Myocyte (in vitro differentiated cells): ENCODE data around the gene WASHC4. TPM values are rescaled to one million over a fixed set of nuclear protein-coding genes. Genes with fewer than 3 reads are reported as not detected.
A peak's percentile ranks its signal among the peaks of the same experiment; 100 is the strongest.

ENCODE experiments used
- DNase-seq: peaks from one replicate; pipeline ENCODE4 v3.0.0-alpha.2; 2012; ENCODE audit warnings: low read depth
- polyA plus RNA-seq: library from polyadenylated mRNA; unstranded; fragments of >200 nt; gene quantifications from one replicate; pipeline ENCODE4 v1.2.1, GENCODE V29; 2012; ENCODE audit warnings: missing spikeins
- total RNA-seq: library from RNA; depleted of rRNA; stranded (reverse); fragments of >200 nt; gene quantifications from 2 replicates; pipeline ENCODE4 v1.2.3, GENCODE V29; 2014

The WASHC4 gene, protein sequence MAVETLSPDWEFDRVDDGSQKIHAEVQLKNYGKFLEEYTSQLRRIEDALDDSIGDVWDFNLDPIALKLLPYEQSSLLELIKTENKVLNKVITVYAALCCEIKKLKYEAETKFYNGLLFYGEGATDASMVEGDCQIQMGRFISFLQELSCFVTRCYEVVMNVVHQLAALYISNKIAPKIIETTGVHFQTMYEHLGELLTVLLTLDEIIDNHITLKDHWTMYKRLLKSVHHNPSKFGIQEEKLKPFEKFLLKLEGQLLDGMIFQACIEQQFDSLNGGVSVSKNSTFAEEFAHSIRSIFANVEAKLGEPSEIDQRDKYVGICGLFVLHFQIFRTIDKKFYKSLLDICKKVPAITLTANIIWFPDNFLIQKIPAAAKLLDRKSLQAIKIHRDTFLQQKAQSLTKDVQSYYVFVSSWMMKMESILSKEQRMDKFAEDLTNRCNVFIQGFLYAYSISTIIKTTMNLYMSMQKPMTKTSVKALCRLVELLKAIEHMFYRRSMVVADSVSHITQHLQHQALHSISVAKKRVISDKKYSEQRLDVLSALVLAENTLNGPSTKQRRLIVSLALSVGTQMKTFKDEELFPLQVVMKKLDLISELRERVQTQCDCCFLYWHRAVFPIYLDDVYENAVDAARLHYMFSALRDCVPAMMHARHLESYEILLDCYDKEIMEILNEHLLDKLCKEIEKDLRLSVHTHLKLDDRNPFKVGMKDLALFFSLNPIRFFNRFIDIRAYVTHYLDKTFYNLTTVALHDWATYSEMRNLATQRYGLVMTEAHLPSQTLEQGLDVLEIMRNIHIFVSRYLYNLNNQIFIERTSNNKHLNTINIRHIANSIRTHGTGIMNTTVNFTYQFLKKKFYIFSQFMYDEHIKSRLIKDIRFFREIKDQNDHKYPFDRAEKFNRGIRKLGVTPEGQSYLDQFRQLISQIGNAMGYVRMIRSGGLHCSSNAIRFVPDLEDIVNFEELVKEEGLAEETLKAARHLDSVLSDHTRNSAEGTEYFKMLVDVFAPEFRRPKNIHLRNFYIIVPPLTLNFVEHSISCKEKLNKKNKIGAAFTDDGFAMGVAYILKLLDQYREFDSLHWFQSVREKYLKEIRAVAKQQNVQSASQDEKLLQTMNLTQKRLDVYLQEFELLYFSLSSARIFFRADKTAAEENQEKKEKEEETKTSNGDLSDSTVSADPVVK
- total RNA-seq: 72.0 and 75.7 TPM in 2 replicates
- 13.2 TPM for polyA plus RNA-seq

DNA sequence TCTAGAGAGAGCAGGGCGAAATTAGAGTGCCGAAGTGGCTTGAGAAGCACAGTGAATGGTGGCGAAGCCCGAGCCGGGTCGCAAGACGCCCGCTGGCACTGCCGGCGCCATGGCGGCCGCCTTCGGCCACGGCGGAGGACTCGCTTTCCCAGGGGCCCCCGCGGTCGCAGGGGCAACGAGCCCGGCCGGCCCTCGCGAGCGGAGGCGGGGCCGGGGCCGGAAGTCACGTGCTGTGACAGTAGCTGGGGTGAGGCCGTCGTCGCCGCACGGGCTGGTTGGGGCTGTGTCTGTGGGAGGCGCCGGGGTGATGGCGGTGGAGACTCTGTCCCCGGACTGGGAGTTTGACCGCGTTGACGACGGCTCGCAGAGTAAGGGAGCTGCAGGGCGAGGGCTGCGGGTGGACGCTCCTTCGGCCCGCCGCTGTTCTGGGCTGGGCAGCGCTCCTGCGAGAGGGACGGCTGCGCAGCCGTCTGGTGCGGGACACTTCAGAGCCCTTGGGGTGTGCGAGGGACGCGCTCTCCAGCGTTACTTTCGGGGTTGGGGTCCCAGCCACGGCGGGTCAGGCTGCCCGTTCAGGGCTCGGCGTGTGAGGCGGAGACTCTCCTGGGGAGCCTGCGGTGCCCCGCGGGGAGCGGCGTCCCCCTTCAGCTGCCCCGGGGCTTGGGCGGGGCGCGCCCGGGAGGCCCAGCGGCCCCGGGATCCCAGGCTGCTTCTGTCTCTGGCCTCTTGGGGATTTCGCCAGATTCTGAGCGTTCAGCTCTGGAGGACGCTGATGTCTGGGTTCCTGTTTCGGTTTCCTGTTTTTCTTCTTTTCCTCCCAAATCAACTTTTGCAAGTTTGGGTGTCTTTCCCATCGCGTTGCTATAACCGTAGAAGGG lies at the start of gene WASHC4:
WASHC4 (plus strand) TSS at position 238 of the 878 bp plus-strand sequence; CDS start at position 308, 70 bp downstream.
- DNase-seq: peak; percentile 95

DNA sequence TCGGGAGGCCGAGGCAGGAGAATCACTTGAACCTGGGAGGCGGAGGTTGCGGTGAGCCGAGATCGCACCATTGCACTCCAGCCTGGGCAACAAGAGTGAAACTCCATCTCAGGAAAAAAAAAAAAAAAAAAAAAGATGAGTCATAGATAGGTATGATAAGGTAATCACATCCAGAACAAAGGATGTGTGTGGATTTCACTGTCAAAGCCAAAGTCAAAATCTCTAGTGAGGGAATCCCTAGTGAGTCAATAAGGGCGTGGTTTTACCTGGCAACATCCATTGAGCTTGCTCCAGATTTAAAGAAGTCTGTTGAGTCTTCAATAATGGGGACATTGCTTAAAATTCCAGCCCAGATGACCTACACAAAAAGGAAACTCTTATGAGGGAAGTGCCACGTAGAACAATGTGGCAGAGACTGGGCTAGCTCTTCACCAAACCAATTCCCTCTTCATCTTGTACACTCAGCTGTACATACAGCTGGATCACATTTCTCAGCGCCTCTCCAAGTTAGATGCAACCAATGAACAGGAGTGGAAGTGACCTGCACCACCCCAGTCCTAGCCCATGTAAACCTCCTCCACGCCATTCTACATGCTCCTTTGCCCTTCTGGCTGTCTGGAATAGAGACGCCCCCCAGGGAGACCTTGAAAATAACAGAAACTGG lies 46.7 kb upstream of the WASHC4 start:
- no peak for DNase-seq

DNA sequence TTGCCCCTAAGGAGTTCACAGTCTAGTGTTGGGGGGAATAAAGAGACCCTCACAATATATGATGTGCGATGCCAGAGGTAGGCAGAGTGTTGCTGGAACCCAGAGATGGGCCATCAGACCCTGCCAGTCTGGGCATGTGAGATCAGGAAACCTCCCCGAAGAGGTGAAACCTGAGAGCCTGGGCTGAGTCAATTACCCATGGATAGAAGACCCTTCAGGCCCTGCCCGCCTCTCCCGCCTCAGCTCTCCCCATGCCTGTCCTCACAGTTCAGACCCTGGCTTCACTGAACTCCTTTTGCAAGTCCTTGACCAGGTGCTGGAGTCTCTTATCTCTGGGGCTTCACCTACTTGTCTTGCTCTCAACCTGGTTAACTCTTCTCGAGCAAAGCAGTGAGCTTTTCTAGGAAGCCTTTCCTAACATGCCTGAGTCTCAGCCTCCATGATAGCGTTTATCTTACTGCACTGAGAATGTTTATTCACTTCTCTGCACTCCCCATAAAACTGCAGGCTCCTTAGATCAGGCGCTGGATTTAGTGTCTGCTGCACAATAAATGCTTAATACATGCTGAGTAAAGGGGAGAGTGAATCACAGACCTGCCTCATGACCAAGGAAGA lies 42.9 kb upstream of the WASHC4 start:
- no peak for DNase-seq

DNA sequence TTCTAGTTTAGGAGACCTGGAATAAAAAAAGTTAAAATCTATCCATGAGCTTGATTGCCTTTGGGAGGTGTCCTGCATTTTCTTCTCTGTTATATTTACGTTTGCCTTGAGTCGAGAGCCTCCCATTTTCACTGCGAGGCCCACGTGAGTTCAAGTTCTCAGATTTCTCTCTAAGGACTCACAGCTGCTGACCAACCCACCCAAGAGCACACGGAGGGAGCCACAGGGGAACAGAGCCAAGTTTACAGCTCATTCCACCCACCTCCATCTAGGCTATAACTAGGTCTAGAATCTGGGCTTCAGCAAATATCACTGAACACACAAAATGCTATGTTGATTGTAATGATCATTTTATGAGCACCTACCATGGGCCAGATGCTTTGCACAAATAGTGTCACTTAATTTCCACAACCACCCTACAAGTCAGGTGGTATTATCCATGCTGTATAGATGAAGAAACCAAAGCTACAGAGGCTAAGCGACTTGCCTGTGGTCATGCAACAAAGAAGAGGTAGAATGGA lies 40.0 kb upstream of the WASHC4 start:
- peak; percentile 68 for DNase-seq

DNA sequence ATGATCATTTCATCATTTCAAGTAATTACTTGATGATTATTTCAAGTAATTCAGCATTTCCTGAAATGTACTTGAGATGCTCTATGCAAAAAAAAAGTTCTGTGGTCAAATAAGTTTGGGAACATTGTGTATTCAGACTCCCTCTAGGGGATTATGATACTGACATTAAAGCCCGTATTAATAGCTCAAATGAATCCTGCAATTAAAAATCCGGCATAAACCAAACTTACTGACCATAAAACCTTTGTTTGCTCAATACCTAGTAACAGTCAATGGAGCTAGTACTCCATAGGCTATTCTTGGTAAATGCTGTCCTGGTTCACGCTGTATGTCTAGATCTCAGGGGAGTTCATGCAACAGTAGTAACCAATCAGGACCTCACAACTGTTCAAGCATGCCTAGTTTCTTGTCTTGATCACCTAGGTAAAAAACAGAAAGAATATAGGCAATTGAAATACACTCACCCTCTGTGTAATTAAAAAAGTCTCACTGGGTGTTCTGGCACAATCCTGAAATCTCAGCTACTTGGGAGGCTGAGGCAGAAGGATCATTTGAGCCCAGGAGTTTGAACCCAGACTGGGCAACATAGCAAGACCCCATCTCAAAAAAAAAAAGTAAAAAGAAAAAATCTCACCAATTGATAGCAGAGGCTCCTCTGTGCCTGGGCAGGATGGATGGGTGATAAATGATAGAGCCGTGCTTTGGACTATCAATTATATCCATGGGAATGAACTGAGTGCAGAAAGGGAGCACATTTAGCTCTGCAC lies 37.4 kb upstream of the WASHC4 start:
- no peak for DNase-seq

DNA sequence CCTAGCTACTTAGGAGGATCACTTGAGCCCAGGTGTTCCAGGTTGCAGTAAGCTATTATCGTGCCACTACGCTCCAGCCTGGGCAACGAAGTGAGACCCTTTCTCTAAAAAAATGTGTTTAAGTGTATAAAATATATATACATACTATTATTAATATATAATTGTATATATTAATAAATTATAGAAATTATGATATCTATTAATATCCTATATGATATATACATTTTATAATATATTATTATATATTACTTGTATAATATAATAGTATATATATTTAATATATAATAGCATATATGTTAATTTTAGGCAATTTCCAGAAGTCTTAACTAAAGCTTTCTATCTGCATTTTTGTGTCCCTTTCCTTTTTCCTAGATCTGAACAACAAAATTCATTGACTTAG lies 35.5 kb upstream of the WASHC4 start:
- no peak for DNase-seq

DNA sequence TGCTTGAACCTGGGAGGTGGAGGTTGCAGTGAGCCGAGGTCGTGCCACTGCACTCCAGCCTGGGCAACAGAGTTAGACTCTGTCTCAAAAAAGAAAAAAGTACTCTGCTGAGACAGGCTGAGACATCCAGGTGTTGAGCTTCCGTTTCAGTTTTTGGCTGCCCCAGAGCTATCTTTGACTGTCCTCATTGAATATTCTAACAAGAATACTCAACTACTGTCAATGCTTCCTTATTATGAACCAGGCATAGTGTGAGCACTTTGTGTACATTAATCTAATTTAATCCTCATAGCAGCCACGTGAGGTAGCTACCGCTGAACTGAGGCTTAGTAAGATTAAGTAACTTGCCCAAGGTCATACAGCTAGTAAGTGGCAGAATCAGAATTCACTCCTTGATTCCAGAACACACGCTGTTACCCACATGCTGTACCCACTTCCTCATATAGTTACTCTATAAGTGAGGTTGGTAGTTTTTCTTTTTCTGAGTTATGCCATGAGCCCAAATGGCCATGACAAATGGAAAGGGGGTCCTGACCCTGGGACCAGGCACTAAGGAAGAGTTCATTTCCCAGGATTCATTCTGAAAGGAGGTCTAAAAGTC lies 34.5 kb upstream of the WASHC4 start:
- DNase-seq: no peak

DNA sequence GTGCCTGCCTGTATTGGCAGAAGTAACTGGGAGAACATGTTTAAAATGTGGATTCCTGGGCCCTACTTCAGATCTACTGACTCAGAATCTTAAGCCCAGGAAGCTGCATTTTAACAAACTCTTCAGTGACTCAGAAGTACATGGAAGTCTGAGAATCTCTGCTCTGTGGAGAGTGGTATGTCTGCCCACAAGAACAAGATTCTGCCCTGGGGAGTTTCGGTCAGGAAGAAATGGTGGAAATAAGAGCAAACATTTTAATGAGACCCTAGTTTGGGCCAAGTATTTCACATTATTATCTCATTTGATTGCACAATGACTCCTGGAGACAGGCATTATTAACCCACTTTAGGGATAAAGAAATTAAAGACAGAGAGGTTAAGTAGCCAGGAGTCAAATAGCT lies 31.4 kb upstream of the WASHC4 start:
- DNase-seq: no peak

DNA sequence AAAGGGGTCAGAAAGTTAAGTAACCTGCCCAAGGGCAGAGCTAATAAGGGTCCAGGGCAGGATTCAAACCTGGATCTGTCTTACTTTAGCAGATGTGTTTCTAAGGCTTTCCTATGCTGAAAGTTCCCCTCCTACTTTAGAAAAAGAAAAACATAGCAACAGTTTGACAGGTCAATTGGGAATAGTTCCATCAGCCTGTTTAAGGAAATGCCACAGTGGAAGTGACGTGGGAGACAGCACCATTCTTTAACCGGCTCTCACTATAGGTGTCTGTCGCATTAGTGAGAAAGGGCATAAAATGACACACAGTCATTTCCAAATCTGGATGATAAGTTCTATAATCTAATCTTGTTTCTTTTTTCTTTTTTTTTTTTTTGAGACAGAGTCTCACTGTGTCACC lies 30.6 kb upstream of the WASHC4 start:
- DNase-seq: no peak

DNA sequence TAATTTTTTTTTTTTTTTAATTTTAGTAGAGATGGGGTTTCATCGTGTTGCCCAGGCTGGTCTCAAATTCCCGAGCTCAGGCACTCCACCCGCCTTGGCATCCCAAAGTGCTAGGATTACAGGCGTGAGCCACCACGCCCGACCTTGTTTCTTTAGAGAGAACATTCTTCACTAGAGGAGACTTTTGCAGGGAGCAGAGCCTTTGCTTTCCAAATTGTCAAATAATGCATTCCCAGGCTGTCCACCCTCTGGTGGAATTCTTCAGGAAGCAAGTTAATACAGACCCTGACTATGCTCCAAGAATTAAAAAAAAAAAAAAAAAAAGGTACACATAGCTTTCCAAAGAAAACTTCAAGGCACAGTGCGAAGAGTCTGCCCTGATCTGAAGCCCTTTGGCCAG lies 30.1 kb upstream of the WASHC4 start:
- DNase-seq: no peak

DNA sequence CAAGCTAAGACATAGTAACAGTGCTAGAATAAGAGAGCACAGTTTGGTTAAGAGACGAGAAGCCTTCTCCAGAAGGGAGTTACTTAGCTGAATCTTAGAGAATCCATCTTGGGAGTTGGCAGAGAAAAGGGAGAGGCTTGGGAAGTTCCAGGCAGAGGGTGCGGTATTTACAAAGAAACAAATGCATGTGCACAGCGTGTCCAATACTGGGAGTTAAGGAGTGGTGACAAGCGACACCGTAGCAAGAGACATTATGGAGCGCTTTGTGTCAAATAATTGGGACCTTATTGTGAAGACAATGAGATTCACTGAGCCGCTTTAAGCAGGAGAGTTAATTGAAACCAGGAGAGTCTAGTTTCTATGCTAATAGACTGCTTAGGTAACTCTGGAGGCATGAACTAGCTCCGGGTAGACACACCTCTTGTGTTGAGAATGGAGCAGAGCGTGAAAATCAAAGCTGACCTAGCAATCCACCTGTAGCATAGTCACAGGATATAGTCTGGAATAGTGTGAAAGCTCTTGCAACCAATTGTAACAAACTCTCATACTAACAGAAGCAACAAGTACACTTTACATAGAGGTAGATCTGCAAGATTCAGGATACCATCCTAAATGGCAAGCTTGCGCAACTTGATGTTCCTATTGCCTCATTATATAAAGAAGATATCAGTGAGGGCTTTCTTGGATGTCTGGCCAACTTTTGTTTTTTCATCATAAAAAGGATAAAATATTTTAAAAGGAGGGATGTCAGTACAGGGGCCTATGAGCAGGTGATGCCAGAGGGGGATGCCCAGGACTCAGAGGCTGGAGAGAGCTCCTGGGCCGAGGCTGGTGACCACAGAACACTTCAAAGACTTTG lies 28.6 kb upstream of the WASHC4 start:
- no peak for DNase-seq

DNA sequence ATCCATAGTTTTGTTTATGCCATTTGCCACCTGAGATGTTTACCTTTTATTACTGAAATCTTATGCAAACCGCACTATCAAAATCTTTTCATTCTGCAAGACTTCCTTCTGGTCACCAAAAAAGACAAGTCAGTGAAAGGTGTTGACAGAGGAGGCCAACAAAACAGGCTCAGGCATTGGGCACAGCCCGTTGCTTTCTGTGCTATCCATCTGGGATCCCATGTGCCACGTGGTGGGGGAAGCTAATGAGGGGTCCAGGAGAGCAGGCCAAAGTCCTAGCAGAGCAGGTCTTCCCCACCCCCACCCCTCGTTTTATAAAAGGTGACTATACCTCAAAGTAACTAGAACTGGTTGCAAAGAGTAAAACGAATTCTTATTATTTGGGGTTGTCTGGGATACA lies 24.5 kb upstream of the WASHC4 start:
- no peak for DNase-seq

DNA sequence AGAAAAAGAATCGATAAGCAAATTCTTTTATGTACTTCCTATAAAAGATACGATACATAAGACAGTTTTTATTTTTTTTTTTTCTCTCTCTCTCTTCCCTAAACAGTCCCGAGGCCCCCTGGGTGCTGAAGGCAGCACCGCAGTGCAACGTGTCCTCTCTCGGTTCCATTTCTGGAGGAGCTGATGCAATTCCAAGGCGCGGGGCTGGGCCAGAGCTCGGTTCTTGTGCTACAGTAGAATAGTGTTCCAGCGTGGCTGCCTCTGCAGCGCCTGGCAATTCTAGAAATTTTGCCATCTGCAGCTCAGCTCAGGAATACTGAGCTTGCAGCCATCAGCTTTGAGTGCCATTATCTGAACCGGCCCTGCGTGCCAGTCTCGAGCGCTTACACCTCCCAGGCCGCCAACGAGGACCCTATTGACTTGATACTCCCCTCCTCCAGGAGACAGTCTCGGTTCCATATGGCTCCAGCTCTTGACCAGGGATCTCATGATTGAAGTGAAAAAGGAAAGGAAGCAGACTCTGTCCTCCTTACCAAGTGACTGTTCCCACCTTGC lies 23.9 kb upstream of the WASHC4 start:
- DNase-seq: peak; percentile 65

DNA sequence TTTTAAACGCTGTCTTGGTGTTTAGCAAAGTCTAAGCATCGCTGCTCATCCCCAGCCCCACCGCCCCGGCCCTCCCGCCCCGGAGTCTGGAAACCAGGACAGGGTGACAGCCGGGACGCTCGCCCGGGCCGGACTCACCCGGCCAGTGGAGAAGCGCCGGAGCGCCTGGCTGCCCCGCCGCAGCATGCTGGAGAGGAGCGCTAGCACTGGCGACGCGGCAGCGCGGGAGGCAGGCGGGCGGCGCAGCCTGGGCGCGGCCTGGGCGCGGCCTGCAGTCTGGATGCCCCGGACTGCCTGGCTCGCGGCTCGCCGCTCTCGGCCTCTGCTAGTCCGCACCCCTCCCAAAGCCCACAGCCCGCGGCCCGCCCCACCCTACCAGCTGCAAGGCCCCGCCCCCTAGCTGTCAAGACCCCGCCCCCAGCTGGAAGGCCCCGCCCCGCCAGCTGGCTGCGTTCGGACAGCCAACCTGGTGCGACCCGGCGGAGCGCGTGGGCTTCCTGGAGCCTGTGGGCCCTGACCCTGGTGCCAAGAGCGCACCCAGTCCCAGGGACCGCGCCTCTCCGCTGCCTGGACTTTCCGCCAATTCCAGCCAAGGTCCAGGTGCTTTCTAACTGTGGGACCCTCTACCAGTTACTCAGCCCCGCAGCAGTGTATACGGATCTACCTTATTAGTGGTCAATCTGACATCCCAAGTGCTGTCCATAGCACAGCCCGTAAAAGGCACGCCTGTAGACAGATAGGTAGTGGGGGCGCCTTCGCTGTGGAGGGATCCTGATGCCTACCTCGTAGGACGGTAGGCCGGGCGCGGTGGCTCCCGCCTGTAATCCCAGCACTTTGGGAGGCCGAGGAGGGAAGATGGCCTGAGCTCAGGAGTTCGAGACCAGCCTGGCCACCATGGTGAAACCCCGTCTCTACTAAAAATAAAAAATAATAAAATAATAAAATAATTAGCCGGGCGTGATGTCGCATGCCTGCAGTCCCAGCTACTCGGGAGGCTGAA lies 23.0 kb upstream of the WASHC4 start, which contains the start of gene ALDH1L2:
ALDH1L2 (minus strand) TSS at position 208 of the 1,000 bp plus-strand sequence; CDS start at position 186, 22 bp downstream.
- DNase-seq: peak; percentile 81

DNA sequence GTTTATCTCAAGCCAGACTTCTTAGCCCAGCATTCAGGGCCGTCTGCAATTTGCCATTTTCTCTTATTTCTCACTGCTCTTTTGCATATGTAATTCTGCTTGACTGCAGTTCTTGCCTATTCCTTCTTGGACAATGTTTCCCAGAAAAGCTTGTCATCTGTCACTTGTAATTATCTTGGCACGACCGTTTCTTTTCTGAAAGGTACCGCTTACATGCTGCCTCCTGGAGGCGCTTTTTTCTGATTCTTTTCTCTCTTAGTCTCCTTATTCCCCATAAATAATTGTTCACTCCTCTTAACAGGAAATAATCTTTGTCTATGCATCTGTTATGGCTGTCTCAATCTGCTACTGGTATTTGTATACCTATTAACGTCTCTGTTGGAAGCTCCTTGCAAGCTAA lies 22.0 kb upstream of the WASHC4 start:
- no peak for DNase-seq
